HG03196 (cell line): ENCODE measurements around the gene ADAMTS7.
"Not testable (repeated sequence)": the region's sequence is repeated elsewhere in the genome, so short reads cannot be mapped to it uniquely, and the experiment has no call there.

Experiments
- ATAC-seq: cut with Tn5 transposase; IDR thresholded peaks from one replicate; pipeline ENCODE4 v1.9.1; 2021; ENCODE audit not compliant: unreplicated experiment

ADAMTS7 gene

DNA sequence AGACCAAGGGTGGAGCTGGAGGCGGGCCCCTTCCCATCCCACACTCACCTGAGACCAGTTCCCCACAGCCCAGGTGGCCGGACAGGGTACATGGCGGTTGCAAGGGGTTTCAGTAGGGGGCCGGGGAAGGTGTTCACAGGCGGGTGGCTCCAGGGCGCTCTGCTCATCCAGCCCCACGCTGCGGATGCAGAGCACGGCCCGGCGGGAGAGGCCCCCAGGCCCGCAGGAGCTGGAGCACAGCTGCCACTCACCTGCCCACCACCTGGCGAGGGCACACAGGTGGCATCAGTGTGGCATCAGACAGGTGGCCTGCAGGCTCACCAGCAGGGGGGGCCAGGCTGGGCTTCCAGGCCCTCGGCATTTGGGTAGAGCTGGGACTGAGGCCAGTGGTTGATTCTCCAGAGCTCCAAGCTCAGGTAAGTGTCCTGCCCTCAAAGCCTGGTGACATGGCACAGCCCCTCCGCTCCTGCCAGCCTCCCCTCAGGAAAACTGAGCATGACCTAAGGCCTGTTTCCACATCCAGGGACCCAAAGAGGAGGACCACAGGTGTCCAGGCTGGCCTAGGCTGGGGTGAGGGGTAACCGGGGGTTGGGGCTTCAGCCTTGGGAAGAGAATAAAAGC, 43.8 kb downstream of the ADAMTS7 start:
- no peak for ATAC-seq

DNA sequence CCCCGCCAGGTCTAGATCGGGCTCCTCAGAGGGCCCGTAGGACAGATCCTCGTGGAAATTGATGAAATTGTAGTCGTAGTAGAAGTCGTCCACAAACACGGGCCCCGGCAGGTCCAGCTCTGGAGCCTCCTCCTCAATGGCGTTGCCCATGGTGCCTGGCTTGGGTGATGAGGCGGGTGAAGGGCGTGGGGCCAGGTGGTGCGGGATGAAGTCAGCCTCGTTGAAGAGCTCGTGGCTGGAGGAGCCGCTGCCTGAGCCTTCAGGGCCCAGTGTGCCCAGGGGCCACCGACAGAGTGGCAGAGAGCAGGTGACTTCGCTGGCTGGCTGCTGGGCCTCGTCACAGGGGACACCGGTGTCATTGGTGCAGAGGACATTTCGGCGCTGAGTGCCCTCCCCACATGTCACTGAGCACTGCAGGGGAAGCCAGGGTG, 44.6 kb downstream of the ADAMTS7 start:
- not testable (repeated sequence) for ATAC-seq

GRCh38 chr15:78766041-78766440, 45.2 kb downstream of the ADAMTS7 start:
- no peak for ATAC-seq

DNA sequence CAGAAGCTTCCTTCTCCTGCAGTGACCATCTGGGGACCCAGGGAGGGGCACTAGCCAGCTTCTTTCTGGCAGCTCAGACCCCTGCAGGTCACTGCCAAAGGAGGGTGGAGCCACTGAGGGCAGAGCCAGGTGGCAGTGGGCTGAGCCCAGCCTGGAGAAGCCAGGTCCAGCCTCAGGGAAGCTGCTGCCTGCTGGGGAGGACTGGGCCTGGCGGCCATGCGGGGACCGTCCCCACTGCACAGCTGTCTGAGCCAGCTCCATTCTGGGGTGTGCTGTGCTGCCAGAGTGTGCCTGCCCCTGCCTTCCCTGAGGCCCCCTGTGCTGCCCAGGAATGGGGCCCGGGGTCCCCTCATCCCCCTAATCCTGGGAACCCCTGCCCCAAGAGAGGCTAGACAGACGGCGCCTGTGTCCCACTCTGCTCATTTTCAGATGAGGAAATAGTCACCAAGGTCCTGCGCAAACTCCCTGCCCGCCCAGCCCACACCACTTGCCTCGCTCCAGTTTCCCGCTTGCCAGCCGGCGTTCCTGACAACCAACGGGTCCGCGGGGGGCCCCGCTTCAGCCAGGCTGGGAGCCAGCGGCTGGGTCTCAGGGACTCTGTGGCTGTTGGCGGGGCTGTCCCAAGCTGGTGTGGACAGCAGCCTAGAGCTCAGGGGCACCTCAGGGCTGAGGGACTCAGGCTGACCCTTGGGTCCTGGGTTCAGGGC, 46.0 kb downstream of the ADAMTS7 start:
- ATAC-seq = not testable (repeated sequence)

DNA sequence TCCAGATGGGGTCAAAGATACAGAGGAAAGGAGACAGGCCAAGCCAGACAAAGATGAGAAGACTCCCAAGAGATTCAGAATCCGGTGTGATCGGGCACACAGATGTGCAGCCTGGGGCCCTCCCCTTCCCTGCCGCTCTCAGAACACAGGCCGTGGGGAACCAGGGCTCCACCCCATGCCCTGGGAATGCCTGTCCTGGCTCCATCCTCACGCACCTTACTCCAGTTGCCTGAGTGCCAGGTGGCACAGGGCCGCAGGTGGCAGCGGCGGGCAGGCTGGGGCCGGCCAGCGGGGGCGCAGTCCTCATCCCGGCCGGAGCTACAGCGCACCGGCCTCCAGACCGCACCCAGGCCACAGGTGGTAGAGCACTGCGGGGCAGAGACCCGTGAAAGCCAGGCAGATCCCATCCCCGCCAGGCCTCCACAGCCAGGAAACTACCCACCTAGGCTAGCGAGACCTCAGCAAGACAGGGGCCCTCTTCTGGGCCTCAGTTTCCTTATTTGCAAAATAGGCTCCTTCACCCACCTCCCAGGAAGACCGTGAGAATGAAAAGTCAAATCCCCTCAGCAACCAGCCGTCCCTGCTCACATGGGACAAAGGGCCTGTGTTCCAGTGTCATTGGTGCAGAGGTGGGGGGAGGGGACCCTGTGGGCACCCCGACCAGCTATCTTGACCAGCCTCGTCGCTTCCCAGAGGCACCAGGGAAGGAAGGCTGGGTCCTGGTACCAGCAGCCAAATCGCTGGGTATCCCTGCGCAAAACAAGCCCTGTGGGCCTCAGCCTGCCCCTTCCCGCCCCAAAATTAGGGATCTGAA, 46.7 kb downstream of the ADAMTS7 start:
- ATAC-seq = not testable (repeated sequence)

DNA sequence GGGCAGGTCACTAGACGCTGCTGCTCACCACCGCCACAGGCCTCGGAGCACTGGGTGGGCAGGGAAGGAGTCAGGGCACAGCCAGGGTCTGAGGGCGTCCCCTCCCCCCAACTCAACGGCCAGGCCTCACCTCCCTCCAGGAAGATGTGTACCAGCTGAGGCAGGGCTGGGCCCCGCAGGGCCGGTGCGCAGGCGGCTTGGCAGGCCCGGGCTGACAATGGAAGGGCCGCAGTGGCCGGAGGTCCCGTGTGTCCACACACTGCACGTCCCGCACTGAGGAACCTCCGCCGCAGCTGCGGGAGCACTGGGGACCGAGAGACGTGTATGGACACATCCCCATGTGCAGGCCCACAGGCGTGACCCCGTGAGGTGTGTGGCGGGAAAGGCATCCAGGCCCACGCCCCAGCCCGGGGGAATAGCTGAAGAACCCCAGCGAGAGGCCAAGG, 47.4 kb downstream of the ADAMTS7 start:
- ATAC-seq = no peak

DNA sequence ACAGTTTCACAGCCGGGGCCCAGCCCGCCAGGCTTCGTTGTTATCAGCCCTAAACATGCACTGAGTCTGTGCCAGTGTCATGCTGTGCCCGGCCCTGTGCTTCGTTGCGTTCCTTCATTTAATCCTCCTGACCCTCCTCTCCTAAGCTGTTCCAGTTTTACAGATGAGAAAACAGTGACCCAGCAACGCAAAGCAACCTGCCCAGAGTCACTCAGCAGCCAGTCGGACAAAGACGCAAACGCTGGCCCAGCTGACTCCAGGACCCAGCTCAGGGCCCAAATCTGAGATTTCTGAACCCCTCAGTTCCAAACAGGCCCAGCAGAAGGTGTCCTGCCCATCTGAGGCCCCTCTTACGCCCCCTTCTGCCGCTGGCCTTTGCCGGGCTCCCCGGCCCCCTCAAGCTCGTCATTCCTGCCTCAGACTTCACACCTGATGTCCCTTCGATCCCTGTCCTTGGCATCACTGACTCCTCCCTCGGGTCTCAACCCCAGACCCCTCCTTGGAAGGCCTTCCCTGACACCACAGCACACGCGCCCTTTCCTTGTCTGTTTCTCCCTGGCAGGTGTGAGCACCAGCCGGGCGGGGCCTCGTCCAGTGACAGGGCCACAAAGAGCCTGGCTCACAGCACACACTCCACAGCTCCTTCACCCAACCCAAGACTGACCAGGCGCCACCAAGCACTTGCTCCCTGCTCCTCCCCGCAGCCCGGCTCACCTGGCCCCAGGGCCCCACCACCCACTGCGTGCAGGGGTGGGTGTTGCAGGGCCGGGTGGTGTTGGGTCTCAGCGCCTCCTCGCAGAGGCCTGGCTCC, 48.1 kb downstream of the ADAMTS7 start:
- no peak for ATAC-seq

DNA sequence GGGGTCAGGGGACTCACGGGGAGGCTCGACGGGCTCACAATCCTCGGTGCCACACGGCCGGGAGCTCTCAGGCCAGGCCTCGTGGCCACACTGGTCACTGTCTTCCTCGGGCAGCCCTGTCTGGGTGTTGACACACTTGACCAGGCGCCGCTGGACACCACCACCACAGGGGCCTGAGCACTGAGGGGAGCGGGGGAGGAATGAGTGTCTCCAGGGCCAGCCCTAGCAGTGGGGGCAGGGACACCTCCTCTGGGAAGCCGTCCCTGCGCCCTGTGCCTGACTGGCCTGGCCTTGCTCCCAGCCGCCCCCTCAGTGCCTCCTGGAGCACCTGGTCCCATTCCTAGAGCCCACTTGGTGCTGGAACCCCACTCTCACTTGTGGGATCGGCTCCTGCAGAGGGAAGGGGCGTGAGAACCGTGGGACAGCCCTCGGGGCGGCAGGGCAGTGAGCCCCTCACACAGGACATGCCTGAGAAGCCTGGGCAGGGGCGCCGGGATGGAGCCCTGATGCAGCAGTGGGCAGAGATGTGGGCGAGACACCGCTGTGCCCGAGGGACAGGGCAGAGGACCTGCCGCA, 48.8 kb downstream of the ADAMTS7 start:
- not testable (repeated sequence) for ATAC-seq

DNA sequence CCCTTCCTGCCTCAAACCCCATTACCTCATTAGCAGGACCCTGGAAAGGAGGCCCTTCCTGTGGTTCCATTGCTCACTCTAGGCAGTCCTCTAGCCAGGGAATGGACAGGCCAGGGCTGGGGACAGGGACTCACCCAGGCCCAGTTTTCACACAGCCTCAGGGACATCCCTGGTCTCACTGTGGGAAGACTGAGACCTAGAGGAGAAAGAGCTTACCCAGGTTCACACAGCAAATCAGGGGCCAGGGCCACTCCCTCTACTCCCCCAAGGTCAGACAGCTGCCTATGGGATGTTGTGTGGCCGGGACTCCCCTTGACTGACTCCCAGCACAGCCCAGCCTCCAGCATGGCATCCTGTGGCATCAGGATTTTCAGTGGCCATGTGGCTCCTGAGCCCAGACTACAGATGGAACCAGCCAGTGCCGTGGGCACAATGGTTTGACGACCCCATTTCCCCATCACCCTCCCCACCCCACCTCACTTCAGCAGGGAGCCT, 49.3 kb downstream of the ADAMTS7 start:
- ATAC-seq = no peak

DNA sequence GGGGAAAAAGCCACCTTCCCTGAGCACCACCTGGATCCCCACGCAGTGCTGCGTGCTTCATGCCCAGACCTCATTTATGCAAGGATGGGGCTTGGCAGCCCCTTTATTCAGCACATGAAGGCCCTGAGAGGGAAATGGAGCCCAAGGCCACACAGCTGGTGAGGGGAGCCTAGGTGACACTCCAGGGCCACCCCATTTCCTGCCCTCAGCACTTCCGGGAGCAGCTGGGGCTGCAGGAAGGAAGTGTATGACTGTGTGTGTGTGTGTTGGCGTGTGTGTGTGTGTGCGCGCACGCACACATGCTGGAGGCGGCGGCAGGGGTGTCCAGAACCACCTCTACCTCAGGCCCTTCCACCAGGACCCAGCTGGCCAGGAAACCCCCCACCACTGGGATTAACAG, 49.8 kb downstream of the ADAMTS7 start:
- ATAC-seq = peak; percentile 25

- ATAC-seq = no peak
Observed at GRCh38 chr15:78761020-78761419, 50.2 kb downstream of the ADAMTS7 start.

- not testable (repeated sequence) for ATAC-seq
Observed at GRCh38 chr15:78760091-78760882, 51.0 kb downstream of the ADAMTS7 start.

DNA sequence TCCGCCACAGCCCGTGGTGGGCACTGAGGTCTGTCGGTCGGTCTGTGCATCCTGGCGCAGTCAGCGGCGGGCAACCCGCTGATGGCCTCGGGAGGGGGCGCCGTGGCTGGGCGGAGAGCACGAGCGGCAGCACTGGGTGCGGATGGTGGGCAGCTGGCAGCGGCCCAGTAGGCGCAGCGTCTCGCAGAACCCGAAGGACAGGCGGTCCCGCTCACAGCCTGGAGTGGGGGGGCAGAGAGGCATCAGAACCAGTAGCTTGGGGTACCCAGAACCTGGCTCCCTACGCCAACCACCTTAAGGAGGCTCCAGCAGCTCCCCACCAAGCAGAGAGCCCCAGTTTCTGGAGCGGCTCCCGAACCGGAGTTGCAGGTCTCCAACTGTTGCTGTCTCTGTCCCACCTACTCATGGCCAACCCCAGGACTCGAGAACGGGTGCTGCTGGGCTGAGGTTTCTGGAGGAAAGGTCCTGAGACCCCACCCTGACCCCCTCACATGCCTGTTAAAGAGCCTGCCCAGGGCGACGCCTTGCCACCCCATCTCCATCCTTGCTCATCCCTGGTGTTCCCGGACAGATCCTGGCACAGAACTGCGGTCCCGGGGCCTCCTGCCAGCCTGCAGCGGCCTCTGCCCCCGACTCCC, 51.8 kb downstream of the ADAMTS7 start:
- not testable (repeated sequence) for ATAC-seq

DNA sequence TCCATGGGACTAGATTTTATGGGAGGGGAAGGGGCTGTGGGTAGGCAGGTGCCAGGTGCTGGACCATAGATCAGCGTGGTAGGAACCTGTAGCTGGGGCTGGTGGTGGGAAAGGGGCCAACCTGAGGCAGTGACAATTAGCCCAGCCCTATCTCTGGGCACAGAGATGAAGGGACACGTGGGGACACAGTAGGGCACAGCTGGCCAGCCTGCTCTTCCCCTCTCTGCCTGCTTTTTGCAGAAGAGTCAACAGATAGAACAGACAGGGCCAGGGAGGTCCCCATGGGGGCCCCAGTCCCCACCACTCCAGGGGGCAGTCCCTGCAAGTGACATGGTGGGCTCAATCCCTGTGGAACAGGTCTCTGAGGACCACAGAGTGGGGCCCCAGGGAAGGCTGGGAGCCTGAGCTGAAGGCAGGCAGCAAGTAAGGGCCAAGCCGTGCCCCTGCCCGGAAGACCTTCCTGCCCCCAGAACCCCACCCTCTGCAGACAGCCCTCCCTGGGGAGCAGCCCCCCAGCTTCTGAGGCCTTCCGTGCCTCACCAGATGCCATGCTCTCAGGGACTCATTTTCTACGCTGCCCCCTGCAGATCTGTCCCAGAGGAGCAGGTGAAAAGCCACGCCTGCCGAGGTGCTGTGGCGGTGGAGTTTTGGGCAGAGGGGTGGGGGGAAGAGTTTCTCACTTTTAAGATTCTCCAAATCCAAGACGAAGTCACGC, 52.6 kb downstream of the ADAMTS7 start:
- ATAC-seq = not testable (repeated sequence)

DNA sequence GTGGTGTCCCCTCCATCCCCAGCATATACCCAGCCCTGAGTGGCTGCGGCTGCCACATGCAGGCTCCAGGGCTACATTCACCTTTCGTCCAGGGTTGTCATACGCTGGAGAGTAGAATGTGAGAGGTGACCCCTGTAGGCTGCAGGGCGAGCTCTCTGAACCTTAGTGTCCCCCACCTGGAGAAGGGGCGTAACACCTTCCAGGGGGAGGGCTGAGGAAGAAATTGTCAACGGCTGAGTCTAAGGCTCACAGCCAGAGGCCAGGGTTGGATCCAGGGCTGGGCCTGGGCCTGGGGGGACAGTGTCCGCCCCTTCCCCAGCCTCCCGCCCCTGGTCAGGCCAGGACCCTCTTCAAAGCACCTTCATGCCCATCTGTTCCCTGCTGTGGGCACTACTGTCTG, 53.2 kb downstream of the ADAMTS7 start:
- not testable (repeated sequence) for ATAC-seq

GRCh38 chr15:78757636-78757905, 53.7 kb downstream of the ADAMTS7 start:
- no peak for ATAC-seq

GRCh38 chr15:78756781-78757635, 54.3 kb downstream of the ADAMTS7 start:
- ATAC-seq = peak; percentile 60
